Lung (tissue), 12 donors: Measurements from ENCODE around the gene ATP11A. TPM values are rescaled to one million over a fixed set of nuclear protein-coding genes. Genes with fewer than 3 reads are reported as not detected.

ENCODE experiments used
- ATAC-seq: fragments of 200-7000 bp; cut with Tn5 transposase; one replicate; pipeline ENCODE4 v1.9.1; 2020; ENCODE audit warnings: moderate number of reproducible peaks; ENCODE audit not compliant: insufficient read depth, low FRiP score
- DNase-seq, 3 donors: peaks; one replicate each; pipeline ENCODE4 v3.0.0-alpha.2; 2013 to 2017
- H3K27ac ChIP-seq, 2 donors: one replicate each; pipeline ENCODE4 v1.5.1; 2013; ENCODE audit warnings: mild to moderate bottlenecking in 2 of 2, moderate library complexity in 2 of 2, control low read depth in 1 of 2, inconsistent platforms in 1 of 2, low read depth in 1 of 2, low read length in 1 of 2
- H3K27me3 ChIP-seq, 3 donors: one replicate each; pipeline ENCODE4 v1.5.1; 2013; ENCODE audit warnings: low read length in 2 of 3; ENCODE audit not compliant: control insufficient read depth in 3 of 3, insufficient read depth in 3 of 3
- H3K36me3 ChIP-seq, 4 donors: one replicate each; pipeline ENCODE4 v1.5.1; 2013; ENCODE audit warnings: low read length in 4 of 4, mild to moderate bottlenecking in 1 of 4, moderate library complexity in 1 of 4; ENCODE audit not compliant: control insufficient read depth in 4 of 4, insufficient read depth in 4 of 4
- H3K4me1 ChIP-seq, 5 donors: one replicate each; pipeline ENCODE4 v1.5.1; 2013; ENCODE audit warnings: low read length in 5 of 5, mild to moderate bottlenecking in 2 of 5, moderate library complexity in 1 of 5; ENCODE audit not compliant: control insufficient read depth in 5 of 5, insufficient read depth in 5 of 5
- H3K4me3 ChIP-seq: one replicate; pipeline ENCODE4 v1.5.1; 2013; ENCODE audit warnings: mild to moderate bottlenecking, control low read depth, moderate library complexity
- H3K9ac ChIP-seq, 2 donors: one replicate each; pipeline ENCODE4 v1.5.1; 2013; ENCODE audit warnings: low read length in 2 of 2, control low read depth in 1 of 2; ENCODE audit not compliant: insufficient read depth in 1 of 2
- H3K9me3 ChIP-seq, 4 donors: one replicate each; pipeline ENCODE4 v1.5.1; 2013; ENCODE audit warnings: low read length in 3 of 4, mild to moderate bottlenecking in 1 of 4, moderate library complexity in 1 of 4; ENCODE audit not compliant: control insufficient read depth in 4 of 4, insufficient read depth in 3 of 4
- CTCF ChIP-seq: IDR thresholded peaks from 2 replicates; pipeline ENCODE4 v1.5.1; 2012; ENCODE audit warnings: mild to moderate bottlenecking; ENCODE audit errors: control extremely low read depth, extremely low read depth
- WGBS, 2 donors: extraction: QIAGEN DNeasy Blood & Tissue Kit; methylation state at CpG; one replicate each; pipeline ENCODE4 v1.1.7; 2013; 5-methylcytosine and 5-hydroxymethylcytosine counted together
- polyA plus RNA-seq, 2 donors: library from polyadenylated mRNA; stranded (reverse); fragments of 200-250 nt; gene quantifications; one replicate each; pipeline ENCODE4 v1.2.1, GENCODE V29; 2013
- total RNA-seq, 2 donors: library from RNA; depleted of rRNA in 1 of 2; stranded (reverse); fragments of >200 nt in 1 of 2; gene quantifications; one replicate each; pipeline ENCODE4 v1.2.1, GENCODE V29; 2014 to 2021
- donor health status: control.
- donor health status: control.
- donor health status: Bipolar disorder and iron deficiency.
- donor health status: healthy.
- donor health status: DM: yes; HTN: yes; CAD: no.

The ATP11A gene
- total and polyA plus RNA-seq, 4 donors, result 46.3 to 317 (median 162) TPM

GRCh38 chr13:112910616-112911280 is 220.9 kb downstream of the ATP11A start:
- ATAC-seq (no peak), DNase-seq (no peak)
- H3K4me3 ChIP-seq, result no peak overlapping the region
- WGBS, 2 donors, result 75 to 87% methylated on average over 27 of the region's 27 CpGs
- H3K36me3 ChIP-seq, result no peaks in the 10 kb centered on the region
- H3K27ac ChIP-seq, result no peak overlapping the region
- no peaks in the 10 kb centered on the region for H3K27me3 ChIP-seq
- no peak for TF ChIP-seq CTCF
- H3K4me1 ChIP-seq, result no peaks in the 10 kb centered on the region
- H3K9me3 ChIP-seq, result peaks cover 0 to 7% (median 0%) of the 10 kb centered on the region in 4 donors
- H3K9ac ChIP-seq, result no peak overlapping the region

- no peak for TF ChIP-seq CTCF
- Histone ChIP-seq H3K27me3 (no peaks in the 10 kb centered on the region), H3K4me1 (no peaks in the 10 kb centered on the region), H3K9ac (no peak overlapping the region), H3K4me3 (no peak overlapping the region), H3K9me3 (peaks cover 0 to 5% (median 0%) of the 10 kb centered on the region in 4 donors), H3K36me3 (no peaks in the 10 kb centered on the region), H3K27ac (no peak overlapping the region)
- ATAC-seq (no peak), DNase-seq (no peak)
- 96 to 97% methylated on average over 24 of the region's 24 CpGs for WGBS, 2 donors
Measured at GRCh38 chr13:112911285-112911701, 221.5 kb downstream of the ATP11A start.

- ATAC-seq (no peak), DNase-seq (no peak)
- Histone ChIP-seq H3K9ac (no peak overlapping the region), H3K4me3 (no peak overlapping the region), H3K27ac (no peak overlapping the region), H3K9me3 (peaks cover 0 to 2% (median 0%) of the 10 kb centered on the region in 4 donors), H3K4me1 (no peaks in the 10 kb centered on the region), H3K27me3 (no peaks in the 10 kb centered on the region), H3K36me3 (no peaks in the 10 kb centered on the region)
- TF ChIP-seq CTCF, result no peak
- WGBS, 2 donors, result 84 to 96% methylated on average over 6 of the region's 6 CpGs
Measured at GRCh38 chr13:112911883-112912282, 222.0 kb downstream of the ATP11A start.
